ENCODE measurements around the gene LRRTM4.

Gene LRRTM4

GRCh38 chr2:77391119-77391518, 131.1 kb downstream of the LRRTM4 start:
- no peak overlapping the region for H3K27ac ChIP-seq (ENCODE audit: low read depth, low read length, poor library complexity, severe bottlenecking)
- H3F3A ChIP-seq (ENCODE audit: insufficient read depth, low read length): no peaks in the 10 kb centered on the region
- no peak overlapping the region for H3K4me2 ChIP-seq (ENCODE audit: low read length)
- no peaks in the 10 kb centered on the region for H3K36me3 ChIP-seq (ENCODE audit: insufficient read depth, low read length)
- H3K9me2 ChIP-seq (ENCODE audit: low read depth, low read length): no peaks in the 10 kb centered on the region
- no peak for TF ChIP-seq EZH2 (IDR thresholded peaks at IDR 0.05; ENCODE audit: borderline replicate concordance, low read length)
- no peaks in the 10 kb centered on the region for H3K27me3 ChIP-seq (ENCODE audit: insufficient read depth, low read length)
- H3K79me2 ChIP-seq (ENCODE audit: insufficient read depth, low read length): no peaks in the 10 kb centered on the region
- no peak overlapping the region for H2AFZ ChIP-seq (ENCODE audit: low read length)
- H3K4me1 ChIP-seq (ENCODE audit: insufficient read depth, low read length, severe bottlenecking): no peaks in the 10 kb centered on the region
- no peak overlapping the region for H3K9ac ChIP-seq (ENCODE audit: low read length)
- no peaks in the 10 kb centered on the region for H3K9me3 ChIP-seq (ENCODE audit: low read length)
- no peaks in the 10 kb centered on the region for H4K20me1 ChIP-seq (ENCODE audit: insufficient read depth, low read length)
- H3K4me3 ChIP-seq (ENCODE audit: low read depth, low read length, poor library complexity, severe bottlenecking): no peak overlapping the region

GRCh38 chr2:77387324-77387723, 134.9 kb downstream of the LRRTM4 start:
- H3F3A ChIP-seq (ENCODE audit: insufficient read depth, low read length): no peaks in the 10 kb centered on the region
- no peaks in the 10 kb centered on the region for H3K4me1 ChIP-seq (ENCODE audit: insufficient read depth, low read length, severe bottlenecking)
- no peaks in the 10 kb centered on the region for H3K9me3 ChIP-seq (ENCODE audit: low read length)
- H3K9me2 ChIP-seq (ENCODE audit: low read depth, low read length): no peaks in the 10 kb centered on the region
- no peak overlapping the region for H3K9ac ChIP-seq (ENCODE audit: low read length)
- no peak overlapping the region for H3K4me3 ChIP-seq (ENCODE audit: low read depth, low read length, poor library complexity, severe bottlenecking)
- no peaks in the 10 kb centered on the region for H3K36me3 ChIP-seq (ENCODE audit: insufficient read depth, low read length)
- H4K20me1 ChIP-seq (ENCODE audit: insufficient read depth, low read length): no peaks in the 10 kb centered on the region
- no peaks in the 10 kb centered on the region for H3K27me3 ChIP-seq (ENCODE audit: insufficient read depth, low read length)
- no peak overlapping the region for H2AFZ ChIP-seq (ENCODE audit: low read length)
- no peak overlapping the region for H3K4me2 ChIP-seq (ENCODE audit: low read length)
- no peak for TF ChIP-seq EZH2 (IDR thresholded peaks at IDR 0.05; ENCODE audit: borderline replicate concordance, low read length)
- TF ChIP-seq CTCF (IDR thresholded peaks at IDR 0.05; ENCODE audit: low read length): no peak
- no peaks in the 10 kb centered on the region for H3K79me2 ChIP-seq (ENCODE audit: insufficient read depth, low read length)
- H3K27ac ChIP-seq (ENCODE audit: low read depth, low read length, poor library complexity, severe bottlenecking): no peak overlapping the region

DNA sequence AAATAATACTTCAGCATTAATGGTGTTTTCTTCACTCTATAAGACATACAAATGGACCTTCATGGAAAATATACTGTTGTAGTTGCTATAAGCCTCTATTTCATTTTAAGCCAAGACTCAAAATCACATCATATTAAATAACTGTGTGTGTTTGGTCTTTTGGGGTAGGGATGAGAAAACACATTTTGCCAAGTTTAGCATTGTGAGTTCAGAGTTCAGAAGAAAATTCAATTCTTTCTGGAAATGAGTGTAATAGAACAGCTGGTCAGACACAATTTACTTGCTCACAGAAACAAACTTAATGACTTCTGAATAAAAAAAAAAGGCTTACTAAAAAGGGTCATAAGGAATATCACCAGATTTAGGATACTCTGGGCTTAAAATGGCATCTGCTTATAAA, 149.5 kb downstream of the LRRTM4 start:
- H3K79me2 ChIP-seq (ENCODE audit: insufficient read depth, low read length): no peaks in the 10 kb centered on the region
- no peaks in the 10 kb centered on the region for H3K9me2 ChIP-seq (ENCODE audit: low read depth, low read length)
- H3K4me3 ChIP-seq (ENCODE audit: low read depth, low read length, poor library complexity, severe bottlenecking): no peak overlapping the region
- H3F3A ChIP-seq (ENCODE audit: insufficient read depth, low read length): no peaks in the 10 kb centered on the region
- no peaks in the 10 kb centered on the region for H3K27me3 ChIP-seq (ENCODE audit: insufficient read depth, low read length)
- H3K27ac ChIP-seq (ENCODE audit: low read depth, low read length, poor library complexity, severe bottlenecking): no peak overlapping the region
- H3K36me3 ChIP-seq (ENCODE audit: insufficient read depth, low read length): no peaks in the 10 kb centered on the region
- TF ChIP-seq CTCF (IDR thresholded peaks at IDR 0.05; ENCODE audit: low read length) (no peak), EZH2 (IDR thresholded peaks at IDR 0.05; ENCODE audit: borderline replicate concordance, low read length) (no peak)
- H2AFZ ChIP-seq (ENCODE audit: low read length): no peak overlapping the region
- no peak overlapping the region for H3K4me2 ChIP-seq (ENCODE audit: low read length)
- H4K20me1 ChIP-seq (ENCODE audit: insufficient read depth, low read length): no peaks in the 10 kb centered on the region
- no peak overlapping the region for H3K9ac ChIP-seq (ENCODE audit: low read length)
- no peaks in the 10 kb centered on the region for H3K9me3 ChIP-seq (ENCODE audit: low read length)
- H3K4me1 ChIP-seq (ENCODE audit: insufficient read depth, low read length, severe bottlenecking): no peaks in the 10 kb centered on the region

DNA sequence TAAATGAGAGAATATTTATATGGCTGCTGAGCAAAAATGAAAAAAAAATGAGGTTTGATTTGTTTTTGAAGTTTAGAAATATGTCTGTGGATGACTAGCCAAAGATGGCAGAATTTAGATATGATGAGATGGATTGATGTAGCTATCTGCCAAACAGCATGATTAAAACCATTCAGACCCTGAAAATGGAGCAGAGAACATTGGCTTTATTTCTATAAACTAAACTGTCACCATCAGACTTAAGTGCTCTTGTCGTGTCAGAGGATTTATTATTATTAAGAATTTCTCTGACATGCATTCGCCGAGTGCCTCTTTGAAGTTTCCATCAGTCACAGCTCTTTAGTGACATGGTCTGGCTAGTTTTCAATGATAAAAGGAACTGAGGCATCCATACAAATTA, 151.7 kb downstream of the LRRTM4 start:
- no peak for TF ChIP-seq EZH2 (IDR thresholded peaks at IDR 0.05; ENCODE audit: borderline replicate concordance, low read length)
- no peak for TF ChIP-seq CTCF (IDR thresholded peaks at IDR 0.05; ENCODE audit: low read length)
- H3K9ac ChIP-seq (ENCODE audit: low read length): no peak overlapping the region

More for the DNA sequence above, 151.7 kb downstream of the LRRTM4 start:
- H4K20me1 ChIP-seq (ENCODE audit: insufficient read depth, low read length): no peaks in the 10 kb centered on the region
- no peak overlapping the region for H3K4me3 ChIP-seq (ENCODE audit: low read depth, low read length, poor library complexity, severe bottlenecking)
- no peaks in the 10 kb centered on the region for H3K79me2 ChIP-seq (ENCODE audit: insufficient read depth, low read length)
- H3F3A ChIP-seq (ENCODE audit: insufficient read depth, low read length): no peaks in the 10 kb centered on the region
- no peaks in the 10 kb centered on the region for H3K4me1 ChIP-seq (ENCODE audit: insufficient read depth, low read length, severe bottlenecking)
- H3K9me3 ChIP-seq (ENCODE audit: low read length): no peaks in the 10 kb centered on the region
- no peak overlapping the region for H3K4me2 ChIP-seq (ENCODE audit: low read length)
- no peak overlapping the region for H3K27ac ChIP-seq (ENCODE audit: low read depth, low read length, poor library complexity, severe bottlenecking)
- H3K36me3 ChIP-seq (ENCODE audit: insufficient read depth, low read length): no peaks in the 10 kb centered on the region
- H3K9me2 ChIP-seq (ENCODE audit: low read depth, low read length): no peaks in the 10 kb centered on the region; the same call in 1 of the 2 replicates
- no peak overlapping the region for H2AFZ ChIP-seq (ENCODE audit: low read length)
- no peaks in the 10 kb centered on the region for H3K27me3 ChIP-seq (ENCODE audit: insufficient read depth, low read length)

All from OCI-LY1 (cell line).